Body of pancreas (tissue), 4 donors: ENCODE data around the gene GLCCI1. TPM values are rescaled to one million over a fixed set of nuclear protein-coding genes. Genes with fewer than 3 reads are reported as not detected.

ENCODE experiments used
- ATAC-seq: fragments of 150-250 bp; one replicate; pipeline ENCODE4 v1.9.1; 2016
- DNase-seq, 4 donors: peaks; one replicate each; pipeline ENCODE4 v3.0.0-alpha.2; 2019
- H3K27ac ChIP-seq, 4 donors: fragments of 200-600 bp; sonication (generic); 1 replicate in 3 of 4; 2 replicates in 1 of 4; pipeline versions ENCODE4 v1.5.1 to v1.6.1; 2016 to 2019; ENCODE audit warnings: mild to moderate bottlenecking in 1 of 4, mixed read lengths in 1 of 4, moderate library complexity in 1 of 4
- H3K27me3 ChIP-seq, 2 donors: fragments of 200-600 bp; sonication (generic); one replicate each; pipeline ENCODE4 v1.6.0; 2016; ENCODE audit warnings: mild to moderate bottlenecking in 1 of 2
- H3K36me3 ChIP-seq, 2 donors: fragments of 200-600 bp; sonication (generic); replicated peaks in 1 of 2; 2 replicates each; pipeline ENCODE4 v1.5.1; 2016; ENCODE audit warnings: low read depth in 2 of 2; ENCODE audit not compliant: insufficient read depth in 1 of 2
- H3K4me1 ChIP-seq: fragments of 200-600 bp; sonication (generic); one replicate; pipeline ENCODE4 v1.6.0; 2016
- H3K4me3 ChIP-seq, 2 donors: fragments of 200-600 bp; sonication (generic); 1 replicate in 1 of 2; 2 replicates in 1 of 2; pipeline ENCODE4 v1.5.1; 2016 to 2019
- H3K9me3 ChIP-seq, 3 donors: fragments of 200-600 bp; sonication (generic); 1 replicate in 2 of 3; 2 replicates in 1 of 3; pipeline ENCODE4 v1.5.1; 2016
- CTCF ChIP-seq, 7 experiments: fragments of 450-650 bp in 4 of 7; fragments of 200-600 bp in 3 of 7; sonication (generic) in 3 of 7; IDR thresholded peaks; one replicate each; pipeline ENCODE4 v1.5.1; 2016 to 2019; ENCODE audit warnings: antibody characterized with exemption in 7 of 7
- POLR2A ChIP-seq, 3 donors: fragments of 450-650 bp; IDR thresholded peaks; one replicate each; pipeline ENCODE4 v1.6.1; 2016; ENCODE audit warnings: antibody characterized with exemption in 3 of 3, mild to moderate bottlenecking in 2 of 3
- WGBS, 2 donors: methylation state at CpG; one replicate each; pipeline ENCODE4 v1.1.5; 2017; 5-methylcytosine and 5-hydroxymethylcytosine counted together
- intact Hi-C: fragments of 100-400 bp; cut with DNase I; formaldehyde crosslinking; loops from one replicate; pipeline ENCODE4 v1.15.1; 2023
- total RNA-seq, 2 donors: library from RNA; depleted of rRNA; stranded (reverse); fragments of >200 nt; gene quantifications; one replicate each; pipeline ENCODE4 v1.1.0, GENCODE V29; 2016

The GLCCI1 gene
- total RNA-seq, 2 donors from 2014 or later, result 5.9 to 8.3 TPM

DNA sequence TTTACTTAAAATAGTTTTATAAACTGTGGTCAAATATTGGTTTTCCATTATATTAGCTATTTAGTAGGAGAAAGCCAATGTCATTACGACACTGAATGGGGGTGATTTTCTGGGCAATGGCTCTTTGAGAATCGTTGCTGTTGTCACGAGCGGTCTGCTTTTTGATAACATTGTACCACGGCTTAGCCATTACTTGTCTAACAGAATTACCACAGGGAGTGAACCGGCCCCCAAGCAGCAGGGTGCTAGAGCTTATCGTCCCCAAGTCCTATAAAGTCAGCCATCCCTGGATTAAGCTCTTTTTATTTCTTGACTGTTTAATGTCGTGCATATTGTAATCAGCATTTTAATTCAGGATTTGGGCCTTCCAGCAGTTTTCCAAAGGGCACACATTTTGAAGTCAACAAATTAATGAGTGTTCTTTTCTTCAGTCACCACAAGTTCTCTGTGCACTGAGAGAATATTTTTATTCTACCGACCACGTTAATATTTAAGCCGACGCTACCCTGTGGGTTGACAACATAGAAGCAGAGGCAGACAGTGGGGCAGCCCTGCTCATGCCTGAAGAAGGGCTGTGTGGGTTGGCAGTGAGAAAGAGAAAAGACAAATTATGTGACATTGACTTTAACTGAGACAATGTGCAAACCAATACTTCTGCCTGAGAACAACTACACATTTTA is 167.6 kb downstream of the GLCCI1 start:
- Histone ChIP-seq H3K27ac (no peak overlapping the region), H3K27me3 (no peaks in the 10 kb centered on the region), H3K4me3 (no peak overlapping the region), H3K36me3 (no peaks in the 10 kb centered on the region), H3K4me1 (no peaks in the 10 kb centered on the region), H3K9me3 (no peaks in the 10 kb centered on the region)
- TF ChIP-seq POLR2A (IDR thresholded peaks at IDR 0.05), result no peak
- TF ChIP-seq CTCF (IDR thresholded peaks at IDR 0.05), result no peak
- WGBS, 2 donors, result 81 to 92% methylated on average over 12 of the region's 12 CpGs
- ATAC-seq, result no peak
- intact Hi-C loops, result no loop called here
- DNase-seq, result no peak
